Activated T-cell treated with anti-CD3 and anti-CD28 coated beads, Interleukin-2, amount 50 U/mL, for 72 hours (primary cell): ENCODE data around the gene NOTCH4. TPM values are rescaled to one million over a fixed set of nuclear protein-coding genes. Genes with fewer than 3 reads are reported as not detected.
"Not testable (repeated sequence)": the region's sequence is repeated elsewhere in the genome, so short reads cannot be mapped to it uniquely, and the experiment has no call there.

Source experiments
- ATAC-seq, 2 donors: fragments of 150-1000 bp; cut with Tn5 transposase; replicated peaks in 1 of 2; 2 replicates each; pipeline ENCODE4 v1.10.0; 2021; ENCODE audit warnings: moderate library complexity in 2 of 2, mild to moderate bottlenecking in 1 of 2
- DNase-seq, 2 donors: peaks; one replicate each; pipeline ENCODE4 v3.0.0; 2021 to 2022; ENCODE audit warnings: mixed read lengths in 1 of 2
- H3K27ac Mint-ChIP-seq: one replicate; pipeline ENCODE4 v1.8.0; 2022; ENCODE audit warnings: mild to moderate bottlenecking, moderate library complexity, mixed read lengths
- H3K27me3 Mint-ChIP-seq: one replicate; pipeline ENCODE4 v1.8.0; 2022; ENCODE audit warnings: low read depth, mixed read lengths
- H3K36me3 Mint-ChIP-seq, 2 donors: one replicate each; pipeline ENCODE4 v1.8.0; 2022; ENCODE audit warnings: mixed read lengths in 2 of 2, mild to moderate bottlenecking in 1 of 2; ENCODE audit not compliant: insufficient read depth in 2 of 2
- H3K4me1 Mint-ChIP-seq: one replicate; pipeline ENCODE4 v1.8.0; 2022; ENCODE audit warnings: low read depth, mixed read lengths
- H3K4me3 Mint-ChIP-seq, 2 donors: one replicate each; pipeline ENCODE4 v1.8.0; 2022; ENCODE audit warnings: mild to moderate bottlenecking in 2 of 2, mixed read lengths in 2 of 2, moderate library complexity in 2 of 2
- H3K9me3 Mint-ChIP-seq, 2 donors: one replicate each; pipeline ENCODE4 v1.8.0; 2022; ENCODE audit warnings: mixed read lengths in 2 of 2
- total RNA-seq, 2 donors: library from RNA; stranded (reverse); gene quantifications; one replicate each; pipeline ENCODE4 v1.2.3, GENCODE V29; 2022

NOTCH4 gene
- total RNA-seq, 2 donors from 2014 or later = 0.63 to 0.79 TPM

- H3K9me3 Mint-ChIP-seq = no peaks in the 10 kb centered on the region
- peaks cover 3 to 7% of the 10 kb centered on the region in 2 donors for H3K36me3 Mint-ChIP-seq
- ATAC-seq = peak; percentile 89 to 90
- H3K4me1 Mint-ChIP-seq = peaks cover 52% of the 10 kb centered on the region
- H3K4me3 Mint-ChIP-seq = peak overlapping the region; percentile 93 to 95
- H3K27ac Mint-ChIP-seq = peak overlapping the region; percentile 95
- peak; percentile 100 for DNase-seq
- no peaks in the 10 kb centered on the region for H3K27me3 Mint-ChIP-seq
These were observed 28.3 kb downstream of the NOTCH4 start for GRCh38 chr6:32195652-32195901.

GRCh38 chr6:32194825-32195651 lies 28.8 kb downstream of the NOTCH4 start:
- DNase-seq (peak in 1 of 2 donors; percentile 37), ATAC-seq (no peak)
- Mint-ChIP-seq H3K4me3 (peak overlapping the region; percentile 93 to 95), H3K36me3 (peaks cover 5 to 8% of the 10 kb centered on the region in 2 donors), H3K4me1 (peaks cover 52% of the 10 kb centered on the region), H3K27me3 (no peaks in the 10 kb centered on the region), H3K9me3 (no peaks in the 10 kb centered on the region), H3K27ac (peak overlapping the region; percentile 95)

- Mint-ChIP-seq H3K27me3 (no peaks in the 10 kb centered on the region), H3K36me3 (peaks cover 6 to 9% of the 10 kb centered on the region in 2 donors), H3K4me3 (peak overlapping the region; percentile 93 to 95), H3K27ac (peak overlapping the region; percentile 95), H3K9me3 (no peaks in the 10 kb centered on the region), H3K4me1 (peaks cover 52% of the 10 kb centered on the region)
- no peak for DNase-seq
- no peak for ATAC-seq
These were observed 29.5 kb downstream of the NOTCH4 start for GRCh38 chr6:32194388-32194787.

- H3K9me3 Mint-ChIP-seq, H3K27me3 Mint-ChIP-seq, DNase-seq, ATAC-seq: not testable (repeated sequence)
- Mint-ChIP-seq H3K4me3 (peak overlapping the region; percentile 94 to 100), H3K4me1 (peaks cover 65% of the 10 kb centered on the region), H3K36me3 (peaks cover 12% of the 10 kb centered on the region in 2 donors), H3K27ac (peak overlapping the region; percentile 93)
These were observed 30.8 kb downstream of the NOTCH4 start for GRCh38 chr6:32193096-32193495.

GRCh38 chr6:32192608-32193039 lies 31.2 kb downstream of the NOTCH4 start, which contains the start of gene GPSM3:
TSS of gene GPSM3 (minus strand) at chr6:32192643. CDS start at chr6:32192513, 130 bp downstream.
- peak; percentile 48 to 67 for DNase-seq
- Mint-ChIP-seq H3K27ac (peak within 1 kb of the TSS; percentile 93), H3K9me3 (no peaks in the 10 kb centered on the region), H3K4me1 (peaks cover 70% of the 10 kb centered on the region), H3K36me3 (peaks cover 12 to 13% of the 10 kb centered on the region in 2 donors), H3K27me3 (no peaks in the 10 kb centered on the region), H3K4me3 (peak within 1 kb of the TSS; percentile 94 to 100)
- ATAC-seq = no peak

- H3K9me3 Mint-ChIP-seq = no peaks in the 10 kb centered on the region
- ATAC-seq (no peak), DNase-seq (no peak)
- peak overlapping the region; percentile 94 to 100 for H3K4me3 Mint-ChIP-seq
- no peaks in the 10 kb centered on the region for H3K27me3 Mint-ChIP-seq
- peaks cover 15 to 18% of the 10 kb centered on the region in 2 donors for H3K36me3 Mint-ChIP-seq
- peak overlapping the region; percentile 90 for H3K27ac Mint-ChIP-seq
- H3K4me1 Mint-ChIP-seq = peaks cover 73% of the 10 kb centered on the region
These were observed 31.9 kb downstream of the NOTCH4 start for GRCh38 chr6:32191696-32192607.

GRCh38 chr6:32190911-32191677 lies 32.8 kb downstream of the NOTCH4 start:
- Mint-ChIP-seq H3K36me3 (peaks cover 19 to 22% of the 10 kb centered on the region in 2 donors), H3K4me3 (peak overlapping the region; percentile 94 to 100), H3K9me3 (no peaks in the 10 kb centered on the region), H3K27ac (peak overlapping the region; percentile 90), H3K27me3 (no peaks in the 10 kb centered on the region), H3K4me1 (peaks cover 74% of the 10 kb centered on the region)
- DNase-seq (no peak), ATAC-seq (no peak)

GRCh38 chr6:32190054-32190851 lies 33.6 kb downstream of the NOTCH4 start, which contains the start of gene PBX2:
TSS of gene PBX2 (minus strand) at chr6:32190202. CDS start at chr6:32189915, 287 bp downstream.
- Mint-ChIP-seq H3K4me1 (peaks cover 81% of the 10 kb centered on the region), H3K9me3 (no peaks in the 10 kb centered on the region), H3K36me3 (peaks cover 22 to 24% of the 10 kb centered on the region in 2 donors), H3K4me3 (peak within 1 kb of the TSS; percentile 94 to 100), H3K27ac (peak within 1 kb of the TSS; percentile 97), H3K27me3 (no peaks in the 10 kb centered on the region)
- DNase-seq (peak; percentile 82 to 86), ATAC-seq (peak; percentile 64 to 66)

- H3K27ac Mint-ChIP-seq = peak overlapping the region; percentile 87
- H3K27me3 Mint-ChIP-seq = no peaks in the 10 kb centered on the region
- peak overlapping the region; percentile 89 to 92 for H3K4me3 Mint-ChIP-seq
- peaks cover 22 to 25% of the 10 kb centered on the region in 2 donors for H3K36me3 Mint-ChIP-seq
- no peak for ATAC-seq
- H3K9me3 Mint-ChIP-seq = no peaks in the 10 kb centered on the region
- no peak for DNase-seq
- peaks cover 76% of the 10 kb centered on the region for H3K4me1 Mint-ChIP-seq
These were observed 34.2 kb downstream of the NOTCH4 start for GRCh38 chr6:32189742-32190053.

- no peaks in the 10 kb centered on the region for H3K27me3 Mint-ChIP-seq
- DNase-seq (no peak), ATAC-seq (no peak)
- peaks cover 22 to 25% of the 10 kb centered on the region in 2 donors for H3K36me3 Mint-ChIP-seq
- peaks cover 71% of the 10 kb centered on the region for H3K4me1 Mint-ChIP-seq
- H3K9me3 Mint-ChIP-seq = no peaks in the 10 kb centered on the region
- peak overlapping the region; percentile 89 to 92 for H3K4me3 Mint-ChIP-seq
- H3K27ac Mint-ChIP-seq = peak overlapping the region; percentile 87
These were observed 34.7 kb downstream of the NOTCH4 start for GRCh38 chr6:32189069-32189741.

- ATAC-seq = no peak
- H3K27me3 Mint-ChIP-seq = no peaks in the 10 kb centered on the region
- no peaks in the 10 kb centered on the region for H3K9me3 Mint-ChIP-seq
- peaks cover 64% of the 10 kb centered on the region for H3K4me1 Mint-ChIP-seq
- no peak for DNase-seq
- peak overlapping the region; percentile 89 to 92 for H3K4me3 Mint-ChIP-seq
- peak overlapping the region; percentile 87 for H3K27ac Mint-ChIP-seq
- H3K36me3 Mint-ChIP-seq = peaks cover 22 to 25% of the 10 kb centered on the region in 2 donors
These were observed 35.3 kb downstream of the NOTCH4 start for GRCh38 chr6:32188381-32189068.
